ENCODE measurements around the gene POU6F2.

DNA sequence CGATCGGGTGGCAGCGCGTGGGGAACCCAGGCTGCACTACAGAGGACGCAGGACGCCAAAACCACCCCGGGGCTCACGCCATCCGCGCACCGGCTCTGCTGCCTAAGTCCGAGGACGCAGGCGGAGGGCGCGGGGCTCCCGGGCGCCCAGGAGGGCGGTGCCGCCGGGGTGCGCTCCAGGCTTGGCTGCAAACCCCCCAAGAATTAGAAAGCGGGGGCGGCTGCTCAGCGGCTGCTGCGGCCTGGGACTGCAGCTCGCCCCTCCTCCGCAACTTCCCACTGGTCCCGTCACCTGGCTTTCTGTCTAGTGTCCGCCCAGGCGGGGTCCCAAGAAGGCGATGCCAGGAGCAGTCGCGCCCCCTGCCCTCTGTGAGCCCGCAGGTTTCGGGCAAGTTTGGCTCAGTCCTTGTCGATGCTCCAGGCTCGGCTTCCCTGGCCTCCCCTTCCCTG lies 1.7 kb upstream of the POU6F2 start:
- TF ChIP-seq NANOG (IDR thresholded peaks at IDR 0.05; ENCODE audit: borderline replicate concordance) (no peak), EZH2 (IDR thresholded peaks at IDR 0.05; ENCODE audit: low read depth, unreplicated experiment) (no peak), EZH2phosphoT487 (IDR thresholded peaks at IDR 0.05; ENCODE audit: unreplicated experiment) (no peak), POLR2AphosphoS5 (IDR thresholded peaks at IDR 0.05; ENCODE audit: low read depth) (no peak), STAT1 (IDR thresholded peaks at IDR 0.05; ENCODE audit: unreplicated experiment) (no peak), ZNF331 (CRISPR knock-in tag; IDR thresholded peaks at IDR 0.05; ENCODE audit: low read depth) (no peak), JUNB (IDR thresholded peaks at IDR 0.05; ENCODE audit: unreplicated experiment) (no peak), ZNF114 (CRISPR knock-in tag; IDR thresholded peaks at IDR 0.05) (no peak)
- TF ChIP-seq, protein P1, sequence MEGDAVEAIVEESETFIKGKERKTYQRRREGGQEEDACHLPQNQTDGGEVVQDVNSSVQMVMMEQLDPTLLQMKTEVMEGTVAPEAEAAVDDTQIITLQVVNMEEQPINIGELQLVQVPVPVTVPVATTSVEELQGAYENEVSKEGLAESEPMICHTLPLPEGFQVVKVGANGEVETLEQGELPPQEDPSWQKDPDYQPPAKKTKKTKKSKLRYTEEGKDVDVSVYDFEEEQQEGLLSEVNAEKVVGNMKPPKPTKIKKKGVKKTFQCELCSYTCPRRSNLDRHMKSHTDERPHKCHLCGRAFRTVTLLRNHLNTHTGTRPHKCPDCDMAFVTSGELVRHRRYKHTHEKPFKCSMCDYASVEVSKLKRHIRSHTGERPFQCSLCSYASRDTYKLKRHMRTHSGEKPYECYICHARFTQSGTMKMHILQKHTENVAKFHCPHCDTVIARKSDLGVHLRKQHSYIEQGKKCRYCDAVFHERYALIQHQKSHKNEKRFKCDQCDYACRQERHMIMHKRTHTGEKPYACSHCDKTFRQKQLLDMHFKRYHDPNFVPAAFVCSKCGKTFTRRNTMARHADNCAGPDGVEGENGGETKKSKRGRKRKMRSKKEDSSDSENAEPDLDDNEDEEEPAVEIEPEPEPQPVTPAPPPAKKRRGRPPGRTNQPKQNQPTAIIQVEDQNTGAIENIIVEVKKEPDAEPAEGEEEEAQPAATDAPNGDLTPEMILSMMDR (conservative IDR thresholded peaks at IDR 0.05; ENCODE audit: low read depth in 2 of 2) = peak in 1 of 2 experiments; percentile 24; a peak in 2 of 4 replicates
- TF ChIP-seq, protein P2, sequence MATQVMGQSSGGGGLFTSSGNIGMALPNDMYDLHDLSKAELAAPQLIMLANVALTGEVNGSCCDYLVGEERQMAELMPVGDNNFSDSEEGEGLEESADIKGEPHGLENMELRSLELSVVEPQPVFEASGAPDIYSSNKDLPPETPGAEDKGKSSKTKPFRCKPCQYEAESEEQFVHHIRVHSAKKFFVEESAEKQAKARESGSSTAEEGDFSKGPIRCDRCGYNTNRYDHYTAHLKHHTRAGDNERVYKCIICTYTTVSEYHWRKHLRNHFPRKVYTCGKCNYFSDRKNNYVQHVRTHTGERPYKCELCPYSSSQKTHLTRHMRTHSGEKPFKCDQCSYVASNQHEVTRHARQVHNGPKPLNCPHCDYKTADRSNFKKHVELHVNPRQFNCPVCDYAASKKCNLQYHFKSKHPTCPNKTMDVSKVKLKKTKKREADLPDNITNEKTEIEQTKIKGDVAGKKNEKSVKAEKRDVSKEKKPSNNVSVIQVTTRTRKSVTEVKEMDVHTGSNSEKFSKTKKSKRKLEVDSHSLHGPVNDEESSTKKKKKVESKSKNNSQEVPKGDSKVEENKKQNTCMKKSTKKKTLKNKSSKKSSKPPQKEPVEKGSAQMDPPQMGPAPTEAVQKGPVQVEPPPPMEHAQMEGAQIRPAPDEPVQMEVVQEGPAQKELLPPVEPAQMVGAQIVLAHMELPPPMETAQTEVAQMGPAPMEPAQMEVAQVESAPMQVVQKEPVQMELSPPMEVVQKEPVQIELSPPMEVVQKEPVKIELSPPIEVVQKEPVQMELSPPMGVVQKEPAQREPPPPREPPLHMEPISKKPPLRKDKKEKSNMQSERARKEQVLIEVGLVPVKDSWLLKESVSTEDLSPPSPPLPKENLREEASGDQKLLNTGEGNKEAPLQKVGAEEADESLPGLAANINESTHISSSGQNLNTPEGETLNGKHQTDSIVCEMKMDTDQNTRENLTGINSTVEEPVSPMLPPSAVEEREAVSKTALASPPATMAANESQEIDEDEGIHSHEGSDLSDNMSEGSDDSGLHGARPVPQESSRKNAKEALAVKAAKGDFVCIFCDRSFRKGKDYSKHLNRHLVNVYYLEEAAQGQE (IDR thresholded peaks at IDR 0.05; ENCODE audit: unreplicated experiment) = no peak
- TF ChIP-seq, protein P3, sequence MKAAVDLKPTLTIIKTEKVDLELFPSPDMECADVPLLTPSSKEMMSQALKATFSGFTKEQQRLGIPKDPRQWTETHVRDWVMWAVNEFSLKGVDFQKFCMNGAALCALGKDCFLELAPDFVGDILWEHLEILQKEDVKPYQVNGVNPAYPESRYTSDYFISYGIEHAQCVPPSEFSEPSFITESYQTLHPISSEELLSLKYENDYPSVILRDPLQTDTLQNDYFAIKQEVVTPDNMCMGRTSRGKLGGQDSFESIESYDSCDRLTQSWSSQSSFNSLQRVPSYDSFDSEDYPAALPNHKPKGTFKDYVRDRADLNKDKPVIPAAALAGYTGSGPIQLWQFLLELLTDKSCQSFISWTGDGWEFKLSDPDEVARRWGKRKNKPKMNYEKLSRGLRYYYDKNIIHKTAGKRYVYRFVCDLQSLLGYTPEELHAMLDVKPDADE (IDR thresholded peaks at IDR 0.05) = no peak

Data from GM23338 (cell line).